OCI-M2 (cell line): ENCODE measurements around the gene RABGAP1.

Source experiments
- DNase-seq: peaks from one replicate; lab custom pipeline; 2025; ENCODE audit not compliant: unreplicated experiment; lab: John Stamatoyannopoulos, UW

The RABGAP1 gene

GRCh38 chr9:122944960-122945888 is 4.4 kb downstream of the RABGAP1 start:
- no peak for DNase-seq

DNA sequence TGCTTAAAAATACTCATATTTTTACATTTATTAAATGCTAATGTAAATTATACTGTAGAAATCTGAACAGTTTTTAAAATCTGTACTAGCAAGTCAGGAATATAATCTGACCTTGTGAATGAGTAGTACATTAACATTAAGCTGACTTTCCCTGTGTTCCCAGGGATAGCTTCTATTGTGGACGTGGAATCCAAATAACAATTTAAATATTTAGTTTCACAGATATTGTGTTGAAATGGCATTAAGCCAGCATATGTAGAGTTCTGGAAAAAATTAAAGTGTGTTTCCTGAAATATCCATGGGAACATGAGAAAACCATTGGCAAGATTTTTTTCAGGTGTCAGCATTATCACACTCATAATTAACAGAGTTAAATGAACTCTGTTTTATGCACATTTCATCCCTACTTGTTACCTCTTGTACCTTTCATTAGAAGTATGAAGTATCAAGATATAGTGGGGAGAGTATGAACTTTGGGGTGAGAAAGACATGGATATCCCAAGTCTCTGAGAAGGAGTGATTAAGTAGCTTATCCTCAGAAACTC is 5.7 kb downstream of the RABGAP1 start:
- DNase-seq: no peak

- DNase-seq: no peak
Measured at GRCh38 chr9:122948313-122948712, 7.5 kb downstream of the RABGAP1 start.

GRCh38 chr9:122949696-122950095 is 8.9 kb downstream of the RABGAP1 start:
- DNase-seq: no peak

- DNase-seq: no peak
Measured at GRCh38 chr9:122950263-122950662, 9.4 kb downstream of the RABGAP1 start.

- no peak for DNase-seq
Measured at GRCh38 chr9:122951056-122951455, 10.2 kb downstream of the RABGAP1 start.

DNA sequence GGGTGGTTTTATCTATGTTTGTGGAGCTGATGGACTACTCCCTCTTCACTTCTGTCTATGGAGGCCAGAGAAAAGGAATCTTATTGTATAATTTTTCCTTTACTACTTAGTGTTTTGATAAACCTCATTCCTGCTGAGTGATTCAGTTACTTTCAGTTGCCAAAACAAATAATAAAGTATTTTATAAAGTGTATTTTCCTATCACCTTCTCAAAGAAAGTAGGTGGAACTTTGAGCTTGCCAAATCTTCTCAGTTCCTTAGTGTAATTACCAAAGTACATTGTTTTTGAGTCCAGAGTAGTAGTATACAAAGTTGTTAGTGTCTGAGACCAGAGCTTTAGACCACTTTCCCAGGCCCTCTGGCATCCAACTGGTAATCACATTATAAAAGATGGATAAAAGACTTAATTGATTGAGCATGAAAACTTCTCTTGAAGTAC is 13.5 kb downstream of the RABGAP1 start:
- DNase-seq: no peak

- no peak for DNase-seq
Measured at GRCh38 chr9:122955961-122956360, 15.1 kb downstream of the RABGAP1 start.

GRCh38 chr9:122961139-122961538 is 20.3 kb downstream of the RABGAP1 start:
- DNase-seq: no peak

DNA sequence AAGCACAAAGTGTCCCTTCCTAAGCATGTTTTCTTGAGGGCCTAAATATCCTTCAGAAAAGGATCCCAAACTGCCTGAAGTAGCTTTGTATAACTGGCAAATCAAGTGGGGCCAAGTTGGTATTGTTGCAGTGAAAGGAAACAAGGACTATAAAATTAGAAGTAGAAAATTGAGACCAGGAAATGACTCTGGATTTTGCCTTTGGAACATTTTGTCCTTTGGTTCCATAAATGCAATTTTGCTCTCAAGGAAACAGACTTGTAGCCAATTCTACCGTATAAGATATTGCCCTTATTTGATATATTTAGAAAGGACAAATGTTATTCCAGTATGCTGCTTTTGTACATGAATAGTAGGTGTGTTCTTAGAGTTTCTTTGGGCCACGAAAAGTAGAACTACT is 34.4 kb downstream of the RABGAP1 start:
- DNase-seq: no peak

GRCh38 chr9:122978601-122979000 is 37.8 kb downstream of the RABGAP1 start:
- DNase-seq: no peak

- DNase-seq: no peak
Measured at GRCh38 chr9:122986010-122986409, 45.2 kb downstream of the RABGAP1 start.

DNA sequence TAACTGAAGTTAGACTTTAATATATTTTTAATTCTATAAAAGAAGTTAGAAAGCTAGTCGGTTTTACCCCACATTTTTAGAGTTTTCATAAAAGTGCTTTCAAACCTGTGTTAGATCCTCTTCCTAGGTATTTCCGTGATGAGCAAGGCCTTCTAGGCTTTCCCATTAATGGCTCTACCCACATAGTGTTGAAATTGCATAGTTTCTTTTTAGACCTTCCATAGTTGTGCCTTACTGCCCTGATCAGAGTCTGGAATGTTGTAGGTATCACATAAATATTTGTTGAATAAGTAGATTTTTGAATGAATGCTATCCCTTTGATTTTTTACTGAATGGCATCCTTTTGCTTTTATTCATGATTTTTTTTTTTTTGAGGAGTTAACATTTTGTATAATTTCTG is 47.3 kb downstream of the RABGAP1 start:
- no peak for DNase-seq

DNA sequence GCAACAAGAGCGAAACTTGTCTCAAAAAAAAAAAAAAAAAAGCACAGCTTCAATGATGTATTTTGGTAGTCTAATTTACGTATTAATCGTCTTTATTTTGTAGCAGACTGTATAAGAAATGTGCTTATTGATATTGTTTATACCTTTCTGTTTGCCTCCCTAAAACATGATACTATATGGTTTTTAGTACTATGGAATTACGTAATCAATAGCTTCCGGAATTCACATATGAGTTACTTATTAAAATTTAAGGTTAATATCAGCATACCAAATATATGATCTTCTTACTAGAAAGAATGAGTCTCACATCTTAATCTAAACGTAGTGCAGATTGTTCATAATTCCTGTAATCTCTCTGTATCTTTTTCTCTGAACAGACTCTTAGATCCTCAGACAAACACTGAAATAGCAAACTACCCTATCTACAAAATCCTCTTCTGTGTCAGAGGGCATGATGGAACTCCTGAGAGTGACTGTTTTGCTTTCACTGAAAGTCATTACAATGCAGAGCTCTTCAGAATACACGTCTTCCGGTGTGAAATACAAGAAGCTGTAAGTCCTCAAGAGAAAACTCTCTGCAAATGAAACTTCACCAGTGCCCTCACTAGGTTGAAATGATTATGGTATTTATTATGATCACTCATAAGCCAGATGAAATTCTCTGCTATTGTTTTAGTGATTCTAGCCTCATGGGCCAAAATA is 48.3 kb downstream of the RABGAP1 start:
- DNase-seq: no peak

DNA sequence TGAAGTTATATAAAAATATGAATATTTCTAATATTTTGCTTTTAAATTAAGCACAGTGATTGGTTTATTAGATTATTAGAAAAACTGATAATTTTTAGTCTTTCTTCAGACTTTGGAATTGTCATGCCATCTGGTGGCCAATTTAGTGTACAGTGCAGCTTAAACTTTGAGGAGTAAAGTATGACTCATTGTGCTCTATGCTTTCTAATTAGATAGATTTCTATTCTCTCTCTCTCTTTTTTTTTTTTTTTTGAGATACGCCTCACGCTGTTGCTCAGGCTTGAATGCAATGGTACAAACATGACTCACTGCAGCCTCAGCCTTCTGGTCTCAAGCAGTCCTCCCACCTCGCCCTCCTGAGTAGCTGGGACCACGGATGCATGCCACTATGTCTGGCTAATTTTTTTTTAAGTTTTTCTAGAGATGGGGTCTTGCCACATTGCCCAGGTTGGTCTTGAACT is 50.6 kb downstream of the RABGAP1 start:
- no peak for DNase-seq

DNA sequence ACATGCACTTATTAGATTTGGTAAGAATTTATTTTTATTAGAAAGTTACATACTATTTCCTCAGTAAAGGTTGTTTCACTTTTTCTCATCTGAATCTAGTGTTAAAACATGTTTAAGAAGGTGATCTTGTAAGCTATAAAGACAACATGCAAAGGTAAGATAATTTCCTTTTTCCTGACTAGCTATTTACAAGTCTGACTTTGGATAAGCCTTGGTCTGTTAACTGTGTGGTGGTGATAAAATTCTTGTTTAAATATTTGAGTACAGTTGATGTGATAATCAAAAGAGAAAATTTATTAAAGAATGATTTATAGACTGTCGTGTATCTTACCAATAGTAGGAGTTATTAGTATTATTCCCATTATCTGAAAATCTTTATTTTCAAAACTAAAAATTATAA is 55.8 kb downstream of the RABGAP1 start:
- DNase-seq: no peak

DNA sequence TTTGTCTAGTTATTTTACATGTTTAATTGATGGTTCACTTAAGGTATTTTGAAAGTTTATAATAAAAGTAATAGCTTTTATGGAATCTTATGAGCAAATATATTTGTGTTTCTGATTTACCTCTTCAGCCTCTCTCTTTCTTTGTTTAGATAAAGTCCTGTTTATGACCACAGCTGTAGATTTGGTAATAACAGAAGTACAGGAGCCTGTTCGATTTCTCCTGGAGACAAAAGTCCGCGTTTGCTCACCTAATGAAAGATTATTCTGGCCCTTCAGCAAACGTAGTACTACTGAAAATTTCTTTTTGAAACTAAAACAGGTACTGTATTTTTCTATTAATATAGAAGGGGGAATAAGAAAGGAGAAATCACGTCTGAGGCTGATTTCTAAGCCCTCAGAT is 57.6 kb downstream of the RABGAP1 start:
- no peak for DNase-seq

GRCh38 chr9:123000371-123001068 is 59.7 kb downstream of the RABGAP1 start:
- DNase-seq: no peak

DNA sequence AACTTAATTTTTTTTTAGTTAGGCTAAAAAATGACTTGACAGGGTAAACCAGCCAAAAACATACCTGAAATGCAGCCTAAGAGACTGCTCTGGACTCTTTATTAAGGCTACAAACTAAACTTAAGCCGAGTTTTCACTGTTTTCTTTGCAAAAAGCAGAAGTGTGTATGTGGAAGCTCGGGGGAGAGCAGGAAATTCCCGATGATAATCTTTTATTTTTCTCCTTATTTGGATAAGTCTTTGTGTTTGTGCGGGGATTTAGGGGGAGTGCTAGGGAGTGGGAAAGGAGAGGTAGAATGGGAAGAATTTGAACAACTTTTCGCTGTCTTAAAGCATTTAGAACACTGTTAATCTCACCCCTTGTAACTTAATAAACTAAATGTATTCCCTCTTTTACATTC is 61.9 kb downstream of the RABGAP1 start:
- no peak for DNase-seq

DNA sequence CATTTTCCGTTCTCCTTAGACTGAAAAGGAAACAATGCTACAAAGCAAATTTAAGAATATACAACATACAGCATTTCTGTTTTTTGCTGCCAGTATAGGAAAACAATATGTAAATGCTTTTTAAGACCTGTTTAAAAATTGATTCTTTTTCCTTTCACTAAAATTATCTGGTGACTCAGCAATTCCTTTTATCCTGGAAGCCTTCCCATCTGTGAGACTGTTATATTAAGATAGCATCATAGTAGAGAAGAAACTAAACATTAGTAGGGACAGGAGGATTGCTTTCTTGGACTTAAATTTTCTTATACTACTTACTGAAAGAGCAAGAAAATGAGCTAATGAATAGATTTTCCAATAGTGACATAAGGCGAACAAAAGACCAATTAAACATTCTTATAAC is 62.6 kb downstream of the RABGAP1 start:
- no peak for DNase-seq

DNA sequence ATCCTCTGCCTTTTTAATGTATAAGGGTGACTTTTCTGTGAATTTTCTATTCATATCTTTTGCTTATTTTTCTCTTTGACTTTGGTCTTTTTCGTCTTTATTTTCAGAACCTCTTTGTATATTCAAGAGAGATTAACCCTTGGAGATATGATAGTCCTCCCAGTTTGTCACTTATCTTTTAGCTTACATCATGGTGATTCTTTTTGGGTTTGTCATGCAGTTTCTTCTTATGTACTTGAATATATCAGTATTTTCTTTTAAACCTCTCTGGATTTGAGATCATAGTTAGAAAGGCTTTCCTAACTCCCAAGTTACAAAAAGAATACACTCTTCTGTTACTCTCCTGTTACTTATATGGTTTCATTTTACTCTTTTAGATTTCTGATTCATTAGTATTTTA is 65.1 kb downstream of the RABGAP1 start:
- DNase-seq: no peak
